Inferior parietal cortex (tissue), 1 donor: ENCODE data around the gene SLC49A3.

Experiments used
- DNase-seq: peaks from one replicate; pipeline ENCODE4 v3.0.0-alpha.2; 2016; ENCODE audit errors: extremely low spot score

Gene SLC49A3

DNA sequence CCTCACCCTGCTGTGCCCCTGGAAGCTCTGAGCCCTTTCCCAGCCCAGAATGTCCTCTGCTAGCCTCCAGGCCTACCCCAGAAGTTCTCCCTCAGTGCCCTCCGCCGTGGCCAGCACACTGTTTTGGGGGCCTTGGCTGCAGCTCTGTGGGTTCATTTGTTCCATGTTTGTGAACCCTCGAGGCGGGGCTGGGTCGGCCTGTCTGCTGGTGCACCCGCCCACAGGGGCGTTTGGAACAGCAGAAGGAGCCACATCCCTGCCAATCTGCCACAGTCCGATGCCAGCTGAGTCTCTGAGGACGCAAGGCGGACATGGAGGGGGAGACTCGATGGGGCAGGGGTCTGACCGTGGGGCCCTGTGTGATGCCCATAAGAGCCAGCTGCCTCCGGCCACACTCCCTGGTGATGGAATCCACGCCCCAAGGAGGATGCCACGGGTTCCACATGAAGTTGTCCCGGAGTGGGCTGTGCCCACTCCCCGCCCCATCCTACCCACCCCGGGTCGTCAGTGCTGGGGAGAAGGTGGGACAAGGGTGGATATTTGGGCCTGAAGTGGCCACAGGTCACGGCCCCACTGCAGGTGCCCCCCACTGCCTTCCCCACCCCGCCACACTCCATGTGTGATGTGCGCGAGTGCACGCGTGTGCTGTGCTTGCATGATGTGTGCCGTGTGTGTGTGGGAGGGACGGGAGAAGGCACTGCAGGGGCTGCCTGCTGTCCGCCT lies 22.0 kb downstream of the SLC49A3 start:
- DNase-seq: no peak

DNA sequence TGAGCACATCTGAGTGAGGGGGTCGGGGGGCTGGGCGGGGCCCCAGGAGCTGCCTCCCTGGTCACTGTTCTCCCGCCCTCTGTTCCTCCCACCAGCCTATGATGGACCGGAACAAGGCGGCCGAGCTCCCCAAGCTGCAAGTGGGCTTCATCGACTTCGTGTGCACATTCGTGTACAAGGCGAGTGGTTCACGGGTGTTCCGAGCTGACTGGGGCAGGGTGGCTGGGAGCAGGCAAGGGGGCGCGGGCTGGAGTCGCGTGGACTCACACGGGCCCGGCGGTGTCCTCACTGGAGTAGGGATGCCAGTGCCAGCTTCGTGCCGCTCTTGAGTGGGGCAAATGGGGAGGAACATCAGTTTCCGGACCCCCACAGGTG lies 22.5 kb downstream of the SLC49A3 start:
- no peak for DNase-seq

DNA sequence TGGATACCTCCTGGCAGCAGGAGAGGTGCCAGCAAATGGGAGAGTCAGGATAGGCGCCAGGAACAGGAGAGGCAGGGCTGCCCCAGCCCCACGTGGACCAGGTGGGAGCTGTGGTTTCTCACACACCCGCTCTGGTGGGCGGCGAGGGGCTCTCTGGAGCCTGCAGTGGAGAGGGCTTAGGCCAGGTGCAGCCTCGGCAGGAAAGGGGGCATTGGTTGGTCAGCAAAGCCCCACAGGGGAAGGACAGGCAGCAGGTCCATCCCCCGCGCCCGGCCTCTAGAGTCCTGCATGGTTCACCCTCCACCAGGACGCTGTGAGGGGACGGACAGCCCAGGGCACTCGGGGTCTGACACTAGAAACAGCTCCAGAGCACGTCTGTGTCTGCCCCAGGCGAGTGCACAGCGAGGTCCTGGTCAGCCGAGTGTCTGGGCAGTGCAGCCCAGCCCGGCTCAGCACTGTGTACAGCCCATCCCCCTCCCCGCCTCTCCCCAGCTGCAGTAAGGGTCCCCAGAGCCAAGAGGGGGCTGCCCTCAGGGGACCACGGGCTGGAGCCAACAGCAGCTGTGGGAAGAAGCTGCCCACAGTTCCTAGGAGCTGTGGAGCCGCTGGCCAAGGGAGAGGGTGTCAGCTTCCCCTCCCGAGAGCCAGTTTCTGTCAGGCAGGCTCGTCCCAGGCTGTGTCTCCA lies 23.1 kb downstream of the SLC49A3 start:
- no peak for DNase-seq

DNA sequence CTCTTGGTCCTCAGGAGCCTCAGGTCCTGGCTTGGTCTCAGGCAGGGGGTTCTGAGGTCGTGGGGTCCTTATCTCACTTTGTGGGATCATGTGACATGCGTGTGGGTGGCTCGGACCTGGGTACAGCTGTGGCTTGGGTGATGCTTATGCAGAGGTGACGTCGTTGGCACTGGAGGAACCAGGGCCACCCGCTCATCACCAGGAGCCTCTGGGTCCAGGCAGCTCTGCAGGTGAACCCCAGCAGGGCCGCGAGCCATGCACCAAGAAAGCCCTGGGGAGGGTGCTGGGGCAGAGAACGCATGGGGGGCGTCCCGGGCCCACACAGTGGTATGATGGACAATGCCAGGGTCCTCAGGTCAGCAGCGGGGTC lies 23.6 kb downstream of the SLC49A3 start:
- DNase-seq: no peak

DNA sequence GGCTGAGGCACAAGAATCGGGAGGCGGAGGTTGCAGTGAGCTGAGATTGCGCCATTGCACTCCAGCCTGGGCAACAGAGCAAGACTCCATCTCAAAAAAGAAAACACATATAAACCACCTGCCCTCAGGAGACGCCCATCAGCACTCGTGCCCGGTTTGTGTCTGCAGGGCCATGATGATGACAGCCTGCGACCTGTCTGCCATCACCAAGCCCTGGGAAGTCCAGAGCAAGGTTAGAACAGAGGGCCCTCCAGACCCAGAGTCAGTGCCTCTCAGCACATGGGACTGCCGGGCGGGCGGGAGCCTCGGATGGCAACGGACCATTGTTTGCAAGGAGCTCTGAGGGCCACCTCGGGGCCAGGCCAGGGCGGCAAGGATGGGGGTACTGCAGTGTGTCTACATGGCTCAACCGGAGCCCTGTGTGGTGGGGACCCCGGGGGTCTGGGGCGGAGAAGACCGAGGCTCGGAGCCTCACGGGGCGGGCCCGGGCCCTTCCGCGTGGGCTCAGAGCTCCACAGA lies 24.2 kb downstream of the SLC49A3 start:
- no peak for DNase-seq

DNA sequence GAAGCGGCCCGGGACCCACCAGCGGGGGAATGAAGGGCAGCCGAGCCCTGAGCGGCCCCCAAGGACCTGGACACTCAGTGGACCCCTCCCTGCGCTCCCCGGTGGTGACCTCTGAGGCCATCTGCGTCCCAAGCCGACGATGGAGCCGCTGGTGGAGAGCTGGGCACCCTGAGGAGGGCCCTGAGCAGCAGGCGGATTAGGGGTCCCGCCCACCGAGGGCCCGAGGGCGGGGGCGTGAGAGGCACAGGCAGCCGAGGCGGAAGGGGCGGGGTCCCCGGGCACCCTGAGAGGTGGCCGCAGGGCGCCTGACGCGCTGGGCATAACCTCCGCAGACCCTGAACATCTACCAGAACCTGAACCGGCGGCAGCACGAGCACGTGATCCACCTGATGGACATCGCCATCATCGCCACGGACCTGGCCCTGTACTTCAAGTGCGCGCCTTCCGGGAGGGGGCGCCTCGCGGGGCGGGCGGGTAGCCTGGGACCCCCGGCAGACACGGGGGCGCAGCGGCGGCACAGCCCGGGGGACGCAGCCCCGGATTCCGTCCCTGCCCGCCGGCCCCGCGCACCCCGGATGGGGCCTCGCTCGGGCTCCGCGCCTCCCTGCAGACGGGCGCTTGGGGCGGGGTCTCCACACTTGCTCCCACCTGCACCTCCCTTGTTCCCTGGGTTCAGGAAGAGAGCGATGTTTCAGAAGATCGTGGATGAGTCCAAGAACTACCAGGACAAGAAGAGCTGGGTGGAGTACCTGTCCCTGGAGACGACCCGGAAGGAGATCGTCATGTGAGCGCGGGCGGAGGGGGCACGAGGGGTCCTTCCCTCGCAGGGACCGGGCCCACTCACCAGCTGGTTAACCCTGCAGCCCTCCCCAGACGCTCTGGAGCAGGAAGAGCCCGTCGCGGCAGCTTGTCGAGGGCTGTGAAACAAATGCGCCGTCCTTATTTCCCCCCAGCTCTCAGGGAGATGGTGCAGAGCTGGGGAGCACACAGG lies 25.2 kb downstream of the SLC49A3 start:
- no peak for DNase-seq

DNA sequence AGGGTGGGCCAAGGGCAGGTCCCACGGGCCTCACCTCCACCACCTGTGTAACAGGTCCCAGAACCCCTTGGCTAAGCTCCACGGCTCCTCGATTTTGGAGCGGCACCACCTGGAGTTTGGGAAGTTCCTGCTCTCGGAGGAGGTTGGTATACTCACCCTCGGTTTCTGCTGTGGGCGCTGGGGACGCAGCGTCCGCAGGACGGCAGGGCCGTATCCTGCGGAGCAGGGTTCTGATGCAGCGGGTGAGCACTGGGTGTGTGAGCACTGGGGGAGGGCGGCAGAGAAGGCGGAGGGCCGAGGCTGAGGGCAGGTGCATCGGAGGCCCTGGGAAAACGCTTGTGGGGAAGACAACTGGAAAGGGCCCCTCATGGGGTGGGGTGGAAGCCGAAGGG lies 25.9 kb downstream of the SLC49A3 start:
- DNase-seq: no peak

DNA sequence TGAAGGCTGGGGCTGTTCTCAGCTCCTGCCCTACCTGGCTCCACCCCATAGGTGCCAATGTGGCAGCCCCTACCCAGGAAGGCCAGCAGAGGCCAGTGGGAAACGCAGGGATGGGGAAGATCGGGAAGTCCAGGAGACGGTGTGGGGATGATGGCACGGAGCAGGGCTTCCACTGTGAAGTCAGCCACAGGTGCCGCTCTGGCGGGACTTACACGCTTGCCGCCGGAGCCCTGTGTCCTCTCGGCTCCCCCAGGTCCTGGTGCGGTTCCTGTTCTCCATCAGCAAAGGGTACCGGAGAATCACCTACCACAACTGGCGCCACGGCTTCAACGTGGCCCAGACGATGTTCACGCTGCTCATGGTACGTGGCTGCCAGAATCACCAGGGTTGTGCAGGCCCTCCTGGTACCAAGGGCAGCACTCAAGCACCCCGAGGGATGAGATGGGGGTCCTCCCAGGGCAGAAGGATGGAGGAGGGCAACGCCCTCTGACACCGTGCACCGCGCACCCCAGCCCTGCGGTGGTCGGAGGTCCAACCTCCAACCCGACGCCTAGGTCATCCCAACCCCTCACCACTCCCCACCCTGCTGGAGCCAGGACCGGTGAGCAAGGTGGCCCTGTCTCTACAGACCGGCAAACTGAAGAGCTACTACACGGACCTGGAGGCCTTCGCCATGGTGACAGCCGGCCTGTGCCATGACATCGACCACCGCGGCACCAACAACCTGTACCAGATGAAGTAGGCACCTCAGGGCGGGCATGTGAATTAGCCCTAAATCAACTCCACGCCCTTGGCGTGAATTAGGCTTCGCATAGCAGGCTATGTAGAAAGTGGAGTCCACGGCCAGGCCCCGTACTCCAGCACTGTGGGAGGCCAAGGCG lies 26.8 kb downstream of the SLC49A3 start:
- DNase-seq: no peak

DNA sequence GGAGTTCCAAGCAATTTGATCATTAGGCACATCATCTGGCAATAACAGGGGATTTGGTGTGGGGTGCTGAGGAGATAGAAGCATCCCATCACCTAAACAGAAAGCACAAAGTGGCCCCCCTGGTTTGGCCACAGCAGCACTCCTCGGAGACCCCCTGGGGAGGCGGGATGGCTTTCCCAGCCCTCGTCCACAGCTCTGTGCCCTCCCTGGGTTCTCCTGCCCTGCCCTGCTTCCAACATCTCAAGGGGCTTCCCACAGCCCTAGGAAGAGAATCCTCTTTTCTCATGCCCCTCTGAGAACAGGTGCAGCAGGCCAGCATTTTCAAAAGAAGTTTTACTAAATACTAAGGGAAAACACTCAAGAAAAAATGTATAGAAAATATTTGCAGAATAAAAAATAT lies 27.7 kb downstream of the SLC49A3 start:
- no peak for DNase-seq

DNA sequence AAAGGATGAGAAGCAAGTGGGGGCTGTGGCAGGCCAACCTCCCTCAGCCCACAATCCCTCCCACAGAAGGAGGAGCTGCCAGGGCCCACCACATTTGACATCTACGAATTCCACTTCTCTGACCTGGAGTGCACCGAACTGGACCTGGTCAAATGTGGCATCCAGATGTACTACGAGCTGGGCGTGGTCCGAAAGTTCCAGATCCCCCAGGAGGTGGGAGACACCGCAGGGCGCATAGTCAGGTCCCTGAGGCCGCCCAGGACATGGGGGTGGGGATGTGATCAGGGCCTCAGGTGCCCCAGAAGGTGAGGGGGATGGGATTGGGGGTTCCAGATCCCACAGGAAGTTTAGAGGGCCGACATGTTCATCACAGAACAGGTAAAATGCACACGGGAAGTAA lies 28.6 kb downstream of the SLC49A3 start:
- DNase-seq: no peak

DNA sequence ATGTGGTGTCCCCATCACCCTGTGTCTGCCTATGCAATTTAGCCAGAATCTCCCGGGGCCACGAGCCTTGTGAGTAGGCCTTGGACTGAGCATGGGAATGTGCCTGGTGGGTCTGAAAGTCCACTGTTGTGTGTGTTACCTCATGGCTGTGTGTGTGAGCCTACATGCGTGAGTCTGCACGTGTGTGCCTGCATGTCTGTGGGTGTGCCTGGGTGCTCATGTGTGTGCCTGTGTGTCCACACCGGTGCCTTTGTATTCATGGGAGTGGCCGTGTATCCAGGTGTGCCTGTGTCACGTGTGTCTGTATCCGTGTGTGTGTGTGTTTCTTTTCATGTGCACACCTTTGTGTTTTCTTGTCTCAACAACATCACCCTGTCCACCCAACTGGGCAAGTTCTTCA lies 29.1 kb downstream of the SLC49A3 start:
- DNase-seq: no peak

DNA sequence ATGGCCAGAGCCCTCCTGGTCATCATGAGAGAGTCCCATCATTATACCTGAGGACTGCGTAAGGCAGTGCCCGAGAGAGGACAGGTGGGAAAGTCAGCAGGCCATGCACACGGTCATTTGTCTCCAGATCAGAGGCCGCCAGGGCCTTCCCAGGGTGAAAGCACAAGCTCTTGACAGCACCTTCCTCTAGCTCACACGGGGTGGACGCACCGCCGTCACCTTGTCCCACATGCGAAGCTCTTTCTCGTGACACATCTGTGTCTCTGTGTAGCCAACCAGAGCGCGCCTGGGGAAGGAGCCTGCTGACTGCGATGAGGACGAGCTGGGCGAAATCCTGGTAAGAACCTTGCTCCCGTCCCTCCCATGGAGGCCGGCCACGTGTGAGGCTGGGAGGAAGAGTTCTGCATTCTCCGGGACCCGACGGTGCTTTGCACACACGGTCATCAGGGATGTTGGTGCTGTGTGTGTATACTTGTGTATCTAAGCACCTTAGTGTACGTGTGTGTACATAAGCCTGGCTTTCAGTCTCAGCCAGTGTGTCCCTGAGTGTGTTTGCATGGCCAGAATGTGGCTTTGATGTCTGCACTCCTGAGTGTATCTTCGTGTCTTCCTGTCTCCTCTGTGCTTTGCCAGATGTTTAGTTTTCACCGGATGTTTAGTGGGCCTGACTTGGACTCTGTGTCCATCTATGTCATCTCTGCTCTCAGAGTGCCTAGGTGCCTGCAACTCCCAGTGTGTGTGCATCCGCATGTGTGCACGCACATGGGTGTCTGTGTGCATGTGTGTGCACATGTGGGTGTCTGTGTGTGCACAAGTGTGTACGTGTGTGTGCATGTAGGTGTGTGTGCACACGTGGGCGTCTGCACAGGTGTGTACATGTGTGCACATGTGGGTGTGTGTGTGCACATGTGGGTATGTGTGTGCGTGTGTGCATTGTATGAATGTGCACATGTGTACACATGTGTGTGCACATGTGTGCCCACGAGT lies 30.0 kb downstream of the SLC49A3 start:
- DNase-seq: no peak

DNA sequence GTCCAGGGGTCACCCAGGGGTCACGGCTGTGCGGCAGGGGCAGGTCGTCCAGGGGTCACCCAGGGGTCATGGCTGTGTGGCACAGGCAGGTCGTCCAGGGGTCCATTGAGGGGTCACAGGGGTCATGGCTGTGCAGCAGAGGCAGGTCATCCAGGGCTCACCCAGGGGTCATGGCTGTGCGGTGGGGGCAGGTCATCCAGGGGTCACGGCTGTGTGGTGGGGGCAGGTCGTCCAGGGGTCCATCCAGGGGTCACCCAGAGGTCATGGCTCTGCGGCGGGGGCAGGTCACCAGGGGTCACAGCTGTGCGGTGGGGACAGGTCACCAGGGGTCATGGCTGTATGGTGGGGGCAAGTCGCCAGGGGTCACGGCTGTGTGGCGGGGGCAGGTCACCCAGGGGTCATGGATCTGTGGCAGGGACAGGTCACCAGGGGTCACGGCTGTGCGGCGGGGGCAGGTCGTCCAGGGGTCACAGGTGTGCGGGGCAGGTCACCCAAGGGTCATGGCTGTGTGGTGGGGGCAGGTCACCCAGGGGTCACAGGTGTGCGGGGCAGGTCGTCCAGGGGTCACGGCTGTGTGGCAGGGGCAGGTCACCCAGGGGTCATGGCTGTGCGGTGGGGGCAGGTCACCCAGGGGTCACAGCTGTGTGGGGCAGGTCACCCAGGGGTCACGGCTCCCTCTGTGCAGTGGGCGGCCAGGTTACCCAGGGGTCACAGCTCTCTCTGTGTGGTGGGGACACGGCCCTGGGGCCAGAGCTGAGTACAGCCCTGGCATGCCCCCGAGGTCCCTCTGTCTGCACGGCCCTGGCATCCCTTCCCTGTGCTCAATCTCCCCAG lies 30.9 kb downstream of the SLC49A3 start:
- no peak for DNase-seq

DNA sequence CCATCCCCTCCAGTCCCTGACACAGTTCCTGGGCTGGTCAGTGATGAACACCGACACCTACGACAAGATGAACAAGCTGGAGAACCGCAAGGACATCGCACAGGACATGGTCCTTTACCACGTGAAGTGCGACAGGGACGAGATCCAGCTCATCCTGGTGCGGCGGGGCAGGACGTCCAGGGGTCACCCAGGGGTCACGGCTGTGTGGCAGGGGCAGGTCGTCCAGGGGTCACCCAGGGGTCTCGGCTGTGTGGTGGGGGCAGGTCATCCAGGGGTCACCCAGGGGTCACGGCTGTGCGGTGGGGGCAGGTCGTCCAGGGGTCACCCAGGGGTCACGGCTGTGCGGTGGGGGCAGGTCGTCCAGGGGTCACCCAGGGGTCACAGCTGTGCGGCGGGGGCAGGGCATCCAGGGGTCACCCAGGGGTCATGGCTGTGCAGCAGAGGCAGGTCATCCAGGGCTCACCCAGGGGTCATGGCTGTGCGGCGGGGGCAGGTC lies 31.6 kb downstream of the SLC49A3 start:
- DNase-seq: no peak

DNA sequence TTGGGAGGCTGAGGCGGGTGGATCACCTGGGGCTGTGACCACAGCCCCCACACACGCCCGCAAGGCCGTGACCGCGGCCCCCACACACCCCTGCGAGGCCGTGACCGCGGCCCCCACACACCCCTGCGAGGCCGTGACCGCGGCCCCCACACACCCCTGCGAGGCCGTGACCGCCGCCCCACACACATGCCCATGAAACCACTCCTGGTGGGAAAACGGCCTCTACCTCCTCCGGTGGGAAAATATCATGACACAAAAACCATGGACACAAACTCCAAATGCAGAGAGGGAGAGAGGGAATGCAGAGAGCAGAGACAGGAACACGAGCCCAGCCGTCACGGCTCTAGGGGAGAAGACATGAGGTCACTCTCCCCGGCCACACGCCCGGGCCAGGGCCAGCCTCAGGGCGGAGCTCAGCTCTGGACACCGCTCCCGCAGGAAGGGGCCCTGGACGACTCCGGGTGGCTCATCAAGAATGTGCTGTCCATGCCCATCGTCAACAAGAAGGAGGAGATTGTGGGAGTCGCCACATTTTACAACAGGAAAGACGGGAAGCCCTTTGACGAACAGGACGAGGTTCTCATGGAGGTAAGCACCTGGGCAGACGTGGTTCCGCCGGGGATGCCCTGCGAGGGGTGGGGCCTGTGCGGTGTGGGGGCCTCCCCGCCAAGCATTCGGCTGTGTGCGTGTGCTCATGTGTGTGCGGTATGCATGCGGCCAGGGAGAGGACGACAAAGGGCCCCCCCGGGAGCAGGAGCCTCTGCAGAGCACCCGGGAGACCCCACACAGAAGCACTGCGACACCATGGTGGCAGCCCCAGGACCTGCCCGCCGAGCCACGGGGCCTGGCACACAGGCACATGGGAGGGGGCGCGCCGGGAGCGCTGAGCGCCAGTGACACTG lies 32.3 kb downstream of the SLC49A3 start:
- DNase-seq: no peak

DNA sequence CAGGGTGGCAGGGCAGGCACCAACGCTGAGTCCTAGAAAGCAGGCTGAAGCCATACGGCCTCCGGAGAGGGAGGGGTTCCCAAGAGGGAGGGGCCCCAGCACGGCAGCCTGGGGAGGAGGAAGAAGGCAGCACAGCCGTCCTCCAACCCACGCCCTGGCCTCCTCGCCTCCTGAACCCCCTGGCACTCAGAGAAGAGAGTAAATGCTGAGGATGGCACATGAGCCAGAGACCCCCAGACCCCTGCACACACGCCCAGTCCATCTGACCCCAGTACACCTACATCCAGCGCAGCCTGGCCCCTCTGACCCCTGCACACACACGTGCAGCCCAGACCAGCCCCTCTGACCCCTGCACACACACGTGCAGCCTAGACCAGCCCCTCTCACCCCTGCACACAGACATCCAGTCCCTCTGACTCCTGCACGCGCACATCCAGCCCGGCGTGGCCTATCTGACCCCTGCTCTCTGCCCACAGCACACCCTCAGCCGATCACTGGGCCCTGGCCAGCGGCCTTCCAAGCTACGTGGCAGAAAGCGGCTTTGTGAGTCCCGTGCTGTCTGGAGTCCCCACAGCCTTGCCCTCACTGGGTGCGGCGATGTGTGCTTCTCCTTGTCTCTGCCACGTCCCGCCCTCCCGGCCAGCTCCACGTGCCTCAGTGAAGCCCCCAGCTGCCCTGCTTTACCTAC lies 33.3 kb downstream of the SLC49A3 start:
- DNase-seq: no peak

DNA sequence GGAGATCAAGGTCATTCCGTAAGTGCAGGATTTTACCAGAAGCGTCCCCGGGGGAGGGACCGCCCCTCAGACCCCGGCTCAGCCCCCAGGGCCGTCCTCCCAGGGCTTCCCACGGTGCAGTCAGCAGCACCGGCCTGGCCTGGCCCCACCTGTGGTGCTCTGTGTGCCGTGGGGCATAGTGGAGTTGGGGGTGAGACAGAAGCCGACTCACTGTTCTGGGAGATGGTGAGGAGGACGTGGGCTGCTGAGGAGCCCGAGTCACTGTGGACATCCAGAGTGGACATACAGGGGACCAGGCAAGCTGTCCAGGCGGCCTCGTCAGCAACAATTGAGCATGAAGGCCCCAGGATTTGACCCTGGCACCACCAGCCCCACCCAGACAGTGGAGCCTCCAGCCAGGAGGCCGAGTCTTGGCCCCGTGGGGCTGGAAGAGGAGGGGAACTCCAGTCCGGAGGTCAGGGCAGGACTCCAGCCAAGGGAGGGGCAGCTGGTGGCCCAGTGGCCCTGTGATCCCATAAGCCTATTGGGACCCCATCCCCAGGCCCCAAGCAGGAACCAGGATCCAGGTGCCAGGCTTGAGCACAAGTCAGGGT lies 34.0 kb downstream of the SLC49A3 start:
- DNase-seq: no peak
